NOMO-1 (cell line): ENCODE measurements around the gene E2F4.
A peak's percentile ranks its signal among the peaks of the same experiment; 100 is the strongest.

Source experiments
- DNase-seq, 2 experiments: peaks; one replicate each; lab custom pipeline; 2025; ENCODE audit not compliant: unreplicated experiment in 2 of 2; lab: John Stamatoyannopoulos, UW

The E2F4 gene

GRCh38 chr16:67173323-67173722 lies 18.6 kb upstream of the E2F4 start:
- DNase-seq: no peak

GRCh38 chr16:67173808-67174705 lies 17.9 kb upstream of the E2F4 start:
- peak; percentile 62 to 79 for DNase-seq

DNA sequence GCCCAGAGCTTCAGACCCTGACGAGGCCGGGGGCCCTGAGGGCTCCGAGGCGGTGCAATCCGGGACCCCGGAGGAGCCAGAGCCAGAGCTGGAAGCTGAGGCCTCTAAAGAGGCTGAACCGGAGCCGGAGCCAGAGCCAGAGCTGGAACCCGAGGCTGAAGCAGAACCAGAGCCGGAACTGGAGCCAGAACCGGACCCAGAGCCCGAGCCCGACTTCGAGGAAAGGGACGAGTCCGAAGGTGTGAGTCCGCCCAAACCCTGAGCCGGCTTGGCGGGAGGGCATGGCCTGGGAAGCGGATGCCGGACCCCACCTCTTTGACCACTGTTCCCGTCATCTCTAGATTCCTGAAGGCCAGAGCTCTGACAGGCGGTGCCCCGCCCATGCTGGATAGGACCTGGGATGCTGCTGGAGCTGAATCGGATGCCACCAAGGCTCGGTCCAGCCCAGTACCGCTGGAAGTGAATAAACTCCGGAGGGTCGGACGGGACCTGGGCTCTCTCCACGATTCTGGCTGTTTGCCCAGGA lies 17.2 kb upstream of the E2F4 start:
- DNase-seq: no peak

DNA sequence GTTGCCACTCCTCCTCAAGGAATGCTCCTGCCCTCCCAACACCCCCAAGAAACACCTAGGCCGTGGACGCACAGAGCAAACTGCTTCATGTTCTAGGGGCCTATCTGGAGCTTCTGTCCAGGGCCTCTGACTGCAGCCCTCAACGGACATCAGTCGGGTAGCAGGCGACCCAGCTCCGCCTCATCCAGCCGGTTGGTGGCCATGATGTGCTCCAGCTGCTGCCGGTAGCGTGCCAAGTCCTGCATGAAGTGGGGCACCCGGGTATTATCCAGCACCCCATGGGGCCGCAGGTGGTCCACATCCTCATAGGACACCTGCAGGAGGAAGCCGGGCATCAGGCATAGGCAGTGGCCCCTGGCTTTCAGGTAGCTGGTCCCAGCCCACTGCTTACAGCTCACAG lies 15.3 kb upstream of the E2F4 start:
- no peak for DNase-seq

- DNase-seq: no peak
Observed at GRCh38 chr16:67177743-67178699, 13.9 kb upstream of the E2F4 start.

- DNase-seq: no peak
Observed at GRCh38 chr16:67179421-67180080, 12.4 kb upstream of the E2F4 start.

DNA sequence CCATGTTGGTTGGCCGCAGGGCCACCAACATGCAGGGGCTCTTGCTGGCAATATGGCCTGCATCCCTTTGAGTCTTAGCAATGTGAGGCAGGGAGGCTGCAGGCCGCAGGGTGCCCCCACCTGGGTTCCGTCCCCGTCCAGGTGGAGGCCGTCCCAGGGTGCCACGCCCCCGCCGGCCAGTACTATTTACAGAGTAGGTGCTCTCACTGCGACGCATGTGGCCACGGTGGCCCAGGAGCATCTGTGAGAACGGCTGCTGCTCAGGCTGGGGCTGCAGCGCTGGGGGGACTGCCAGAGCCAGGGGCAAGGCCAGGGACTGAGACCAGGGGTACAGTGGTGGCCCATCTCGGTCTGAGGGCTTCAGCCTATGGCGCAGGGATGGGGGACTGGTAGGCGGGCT lies 11.8 kb upstream of the E2F4 start:
- no peak for DNase-seq

GRCh38 chr16:67181346-67181745 lies 10.6 kb upstream of the E2F4 start:
- no peak for DNase-seq

- no peak for DNase-seq
Observed at GRCh38 chr16:67182288-67182687, 9.7 kb upstream of the E2F4 start.

DNA sequence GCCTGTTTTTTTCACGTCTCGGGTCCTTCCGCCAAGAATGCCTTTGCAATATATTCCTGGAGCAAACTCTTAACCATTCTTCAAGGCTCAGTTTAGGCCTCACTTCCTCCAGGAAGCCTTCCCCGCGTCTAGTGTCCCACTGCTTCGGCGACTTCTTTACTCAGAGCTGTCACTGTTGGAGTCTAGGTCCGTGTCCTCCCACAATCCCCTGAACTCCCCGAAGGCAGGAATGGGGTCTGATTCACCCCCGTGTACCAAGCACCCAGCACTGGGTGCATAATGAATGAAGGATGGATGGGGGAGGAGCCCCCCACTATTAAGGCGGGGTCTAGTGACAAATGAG lies 8.7 kb upstream of the E2F4 start:
- DNase-seq: no peak

DNA sequence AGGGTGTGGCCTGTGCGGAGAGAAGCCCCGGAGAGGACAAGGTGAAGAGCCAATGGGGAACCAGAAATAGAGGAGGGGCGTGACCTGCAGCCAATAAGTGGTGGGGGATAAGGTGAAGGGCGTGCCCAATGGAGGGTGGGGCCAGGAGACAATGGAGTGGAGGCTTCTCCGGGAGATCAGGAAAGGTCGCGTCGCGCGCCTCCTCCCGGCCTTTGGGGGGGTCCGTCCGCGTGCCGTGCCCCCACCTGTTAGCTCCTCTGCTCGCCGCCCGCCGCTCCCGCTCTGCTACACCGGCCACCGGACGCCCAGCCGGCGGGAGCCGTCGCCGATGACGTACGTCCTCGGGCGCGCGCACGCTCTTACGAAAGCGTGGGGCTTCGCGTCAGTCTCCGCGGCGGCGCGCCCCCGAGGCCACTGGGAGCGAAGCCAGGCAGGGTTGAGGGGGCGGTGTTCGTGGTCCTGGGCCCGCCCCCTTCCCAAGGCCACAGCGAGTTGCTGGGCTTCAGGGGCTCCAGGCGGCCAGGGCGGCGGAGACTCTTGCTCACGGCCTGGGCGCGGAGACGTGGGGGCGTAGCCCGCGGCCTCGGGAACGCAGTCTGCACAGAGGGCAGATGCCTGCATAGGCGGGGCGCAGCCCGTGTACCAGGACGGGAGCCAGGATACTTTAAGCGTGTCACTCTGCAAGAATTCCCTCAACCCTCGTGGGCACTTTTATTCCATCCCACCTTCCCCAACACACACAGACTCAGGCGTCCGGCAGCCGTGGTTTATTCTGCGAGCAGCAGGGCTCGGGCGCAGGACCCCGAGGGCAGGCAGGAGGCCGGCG lies 8.1 kb upstream of the E2F4 start, which contains the start of gene MATCAP1:
Gene MATCAP1, minus strand, starts transcription at position 337 of the 826 bp plus-strand sequence. CDS start 3,353 bp downstream, outside the sequence.
- DNase-seq: peak; percentile 97 to 99

- no peak for DNase-seq
Observed at GRCh38 chr16:67184453-67184994, 7.4 kb upstream of the E2F4 start.

- DNase-seq: peak; percentile 78 to 82
Observed at GRCh38 chr16:67184995-67185650, 6.8 kb upstream of the E2F4 start.

DNA sequence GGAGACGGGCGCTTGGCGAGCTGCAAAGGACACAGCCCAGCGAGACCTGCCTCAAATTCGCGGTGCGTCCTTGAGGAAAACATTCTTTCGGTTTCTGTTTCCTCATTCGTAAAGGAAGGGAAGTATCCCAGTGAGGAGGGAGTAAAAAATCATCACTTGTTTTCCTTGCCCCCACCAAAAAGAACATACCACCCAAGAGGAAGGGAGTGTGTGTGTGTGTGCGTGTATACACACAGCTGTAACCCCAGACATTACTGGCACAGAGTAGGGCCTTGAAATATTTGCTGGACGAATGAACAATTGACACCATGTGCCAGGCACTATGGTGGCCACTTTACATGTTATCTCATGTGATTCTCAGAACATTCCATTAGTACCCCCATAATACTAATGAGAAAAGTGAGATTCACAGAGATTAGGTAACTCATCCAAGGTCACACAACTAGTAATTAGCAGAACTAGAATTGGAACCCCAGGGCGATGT lies 6.3 kb upstream of the E2F4 start:
- DNase-seq: no peak

DNA sequence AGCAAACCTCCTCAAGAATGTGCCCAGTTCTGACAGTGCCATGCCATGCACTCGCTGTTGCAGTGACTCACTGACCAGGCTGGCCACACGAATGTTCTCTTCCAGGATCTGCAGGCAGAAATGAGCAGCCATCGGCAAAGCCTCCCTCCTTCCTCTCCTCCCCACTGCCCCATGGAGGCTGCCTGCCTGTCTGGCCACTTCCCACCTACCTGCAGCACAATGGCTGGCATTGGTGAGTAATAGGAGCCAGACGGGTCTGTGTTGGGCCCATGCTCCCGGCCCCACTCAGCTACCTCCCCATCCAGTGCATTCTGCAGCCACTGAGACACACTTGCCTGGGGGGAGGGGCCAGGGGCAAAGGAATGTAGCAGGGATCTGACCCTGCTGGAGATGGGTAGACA lies 5.4 kb upstream of the E2F4 start:
- DNase-seq: no peak

DNA sequence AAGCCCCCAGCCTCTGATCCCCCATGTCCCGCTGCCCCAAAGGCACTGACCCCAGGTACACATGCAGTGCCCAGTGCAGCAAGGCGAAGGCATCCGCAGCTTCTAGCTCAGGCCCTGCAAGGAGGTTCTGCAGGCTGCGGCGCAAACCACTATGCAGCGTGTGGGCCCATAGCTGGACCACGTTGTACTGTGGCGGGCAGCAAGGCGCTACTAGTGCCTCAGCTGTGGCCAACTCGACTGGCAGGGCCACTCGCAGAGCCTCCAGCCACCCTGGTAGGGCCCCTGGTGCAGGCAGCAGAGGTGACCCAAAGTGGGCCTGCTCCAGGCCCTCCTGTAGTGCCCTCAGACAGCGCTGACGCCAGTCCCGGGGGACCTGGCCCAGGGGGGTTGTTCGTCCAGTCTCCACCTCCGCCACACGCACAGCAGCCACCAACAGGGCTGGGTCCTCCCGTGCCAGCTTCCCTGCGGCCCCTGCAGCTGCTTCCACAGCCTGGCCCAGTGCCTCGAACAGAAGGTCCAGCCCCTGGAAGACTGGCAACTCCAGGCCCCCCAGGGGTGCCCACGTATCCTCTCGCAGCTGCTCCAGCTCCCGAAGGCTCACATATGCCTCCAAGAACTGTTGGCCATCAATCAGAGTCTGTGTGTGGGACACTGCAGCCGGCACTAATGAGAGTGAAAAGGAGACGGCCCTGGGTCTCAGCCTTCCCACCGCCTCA lies 4.6 kb upstream of the E2F4 start:
- no peak for DNase-seq

DNA sequence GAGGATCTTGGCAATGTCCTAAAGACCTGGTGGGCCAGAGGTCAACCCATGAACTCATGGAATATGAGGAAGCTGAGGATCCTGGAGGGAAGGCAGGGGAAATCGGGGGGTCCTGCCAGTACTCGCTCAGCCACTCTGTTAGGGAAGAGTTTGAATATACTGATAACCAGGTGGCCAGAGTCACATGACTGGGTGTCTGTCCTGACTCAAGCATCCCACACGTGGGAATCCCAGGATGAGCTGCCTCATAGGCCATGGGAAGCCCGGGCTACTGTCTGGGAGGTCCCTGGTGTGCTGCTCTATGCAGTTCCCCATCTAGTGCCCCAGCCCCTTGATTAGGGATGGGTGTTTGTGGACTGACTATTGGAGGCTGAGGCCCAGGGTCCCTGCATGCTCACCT lies 3.6 kb upstream of the E2F4 start:
- DNase-seq: no peak

- no peak for DNase-seq
Observed at GRCh38 chr16:67188798-67189197, 3.2 kb upstream of the E2F4 start.
